HepG2 (cell line): ENCODE measurements around the gene FAM24A. TPM values are rescaled to one million over a fixed set of nuclear protein-coding genes. Genes with fewer than 3 reads are reported as not detected.

Source experiments
- ARHGAP35 ChIP-seq: sonication (generic); formaldehyde crosslinking; IDR thresholded peaks from 2 replicates; pipeline ENCODE4 v1.9.0; 2022; ENCODE audit warnings: mild to moderate bottlenecking, inconsistent platforms, moderate library complexity, missing genetic modification reagents, borderline replicate concordance
- GFI1 ChIP-seq: sonication (generic); formaldehyde crosslinking; IDR thresholded peaks from 2 replicates; pipeline ENCODE4 v1.5.0; 2020; ENCODE audit warnings: missing genetic modification reagents, mild to moderate bottlenecking, borderline replicate concordance
- IRF9 ChIP-seq: sonication (generic); formaldehyde crosslinking; IDR thresholded peaks from 2 replicates; pipeline ENCODE4 v1.8.0; 2022; ENCODE audit warnings: missing genetic modification reagents, mild to moderate bottlenecking, borderline replicate concordance
- MIER2 ChIP-seq: IDR thresholded peaks from 2 replicates; pipeline ENCODE4 v1.6.1; 2016; ENCODE audit warnings: missing biosample characterization, missing genetic modification reagents
- NCOA2 ChIP-seq: sonication (generic); formaldehyde crosslinking; IDR thresholded peaks from 2 replicates; pipeline ENCODE4 v1.8.0; 2022; ENCODE audit warnings: inconsistent platforms
- NR2C2 ChIP-seq: sonication (generic); formaldehyde crosslinking; IDR thresholded peaks from 2 replicates; pipeline ENCODE4 v1.4.0; 2020; ENCODE audit warnings: missing genetic modification reagents, mild to moderate bottlenecking, moderate library complexity, borderline replicate concordance
- PHF21A ChIP-seq: sonication (generic); formaldehyde crosslinking; IDR thresholded peaks from 2 replicates; pipeline ENCODE4 v1.5.0; 2020; ENCODE audit warnings: mild to moderate bottlenecking, missing genetic modification reagents
- TBL1XR1 ChIP-seq: fragments of 150-350 bp; IDR thresholded peaks from 2 replicates; pipeline ENCODE4 v1.6.1; 2014; ENCODE audit warnings: borderline replicate concordance, low read length; ENCODE audit not compliant: partially characterized antibody
- ZBTB7B ChIP-seq: sonication (generic); formaldehyde crosslinking; IDR thresholded peaks from 2 replicates; pipeline ENCODE4 v1.4.0; 2020; ENCODE audit warnings: missing genetic modification reagents
- ZNF251 ChIP-seq: sonication (generic); formaldehyde crosslinking; IDR thresholded peaks from 2 replicates; pipeline ENCODE4 v1.9.0; 2021; ENCODE audit warnings: mild to moderate bottlenecking, missing genetic modification reagents
- ZNF275 ChIP-seq: sonication (generic); formaldehyde crosslinking; IDR thresholded peaks from 2 replicates; pipeline ENCODE4 v1.8.0; 2022; ENCODE audit warnings: missing genetic modification reagents, mild to moderate bottlenecking, inconsistent platforms, borderline replicate concordance
- ZNF326 ChIP-seq: sonication (generic); formaldehyde crosslinking; IDR thresholded peaks from 2 replicates; pipeline ENCODE4 v1.4.0; 2020; ENCODE audit warnings: missing genetic modification reagents, borderline replicate concordance
- ZNF331 ChIP-seq: sonication (generic); formaldehyde crosslinking; IDR thresholded peaks from 2 replicates; pipeline ENCODE4 v1.4.0; 2020; ENCODE audit warnings: missing genetic modification reagents
- ZNF446 ChIP-seq: sonication (generic); formaldehyde crosslinking; IDR thresholded peaks from 2 replicates; pipeline ENCODE4 v1.5.0; 2020; ENCODE audit warnings: mild to moderate bottlenecking, missing genetic modification reagents
- ZNF558 ChIP-seq: sonication (generic); formaldehyde crosslinking; IDR thresholded peaks from 2 replicates; pipeline ENCODE4 v1.9.0; 2022; ENCODE audit warnings: mild to moderate bottlenecking, missing genetic modification reagents, borderline replicate concordance
- ZNF713 ChIP-seq: sonication (generic); formaldehyde crosslinking; IDR thresholded peaks from 2 replicates; pipeline ENCODE4 v1.4.0; 2020; ENCODE audit warnings: mild to moderate bottlenecking, missing genetic modification reagents
- ZSCAN20 ChIP-seq: sonication (generic); formaldehyde crosslinking; IDR thresholded peaks from 2 replicates; pipeline ENCODE4 v1.4.0; 2020; ENCODE audit warnings: missing genetic modification reagents, mild to moderate bottlenecking, borderline replicate concordance
- polyA plus RNA-seq, 8 experiments: library from polyadenylated mRNA; depleted of rRNA in 3 of 8; stranded (reverse) in 7 of 8; unstranded in 1 of 8; fragments of >200 nt; fragmentation: Illumina TruSeq in 4 of 8; extraction: Trizol in 4 of 8; gene quantifications; 2 replicates each; pipeline versions ENCODE4 v1.2.1 to v1.2.3, GENCODE V29; 2011 to 2016; ENCODE audit warnings: low read depth in 4 of 8, missing spikeins in 1 of 8, mixed read lengths in 1 of 8; ENCODE audit not compliant: insufficient read depth in 1 of 8
- total RNA-seq, 5 experiments: library from RNA; depleted of rRNA; stranded (reverse); fragments of >200 nt; fragmentation: Illumina TruSeq; extraction: Trizol; gene quantifications; 2 replicates each; pipeline ENCODE4 v1.2.3, GENCODE V29; 2016; ENCODE audit warnings: low read depth in 1 of 5
- TF ChIP-seq, protein P1 (sequence below): sonication (generic); formaldehyde crosslinking; IDR thresholded peaks from 2 replicates; pipeline ENCODE4 v1.4.0; 2020; ENCODE audit warnings: low read depth, mild to moderate bottlenecking, missing genetic modification reagents
- TF ChIP-seq, protein P2 (sequence below): sonication (generic); formaldehyde crosslinking; IDR thresholded peaks from 2 replicates; pipeline ENCODE4 v1.5.1; 2020; ENCODE audit warnings: mild to moderate bottlenecking, moderate library complexity, missing genetic modification reagents
- TF ChIP-seq, protein P3 (sequence below): sonication (generic); formaldehyde crosslinking; conservative IDR thresholded peaks from 2 replicates; pipeline ENCODE4 v1.4.0; 2020; ENCODE audit warnings: missing genetic modification reagents

FAM24A gene
- total and polyA plus RNA-seq, 2 of the 13 experiments (the other 11 are each of a cell fraction or from before 2014, with no cell fraction given) = not detected

GRCh38 chr10:122953902-122954730 is 43.7 kb downstream of the FAM24A start, which contains the start of gene C10orf88 (continued):
- TF ChIP-seq ZSCAN20 (CRISPR knock-in tag) (no peak), MIER2 (CRISPR knock-in tag) (peak; percentile 88), ZBTB7B (CRISPR knock-in tag) (peak; percentile 59; the same call in 1 of the 2 replicates), ZNF251 (CRISPR knock-in tag) (peak; percentile 90; the same call in 1 of the 2 replicates), NR2C2 (peak; percentile 87), NCOA2 (CRISPR knock-in tag) (peak; percentile 59), ZNF558 (CRISPR knock-in tag) (peak; percentile 83), ZNF331 (CRISPR knock-in tag) (peak; percentile 82), PHF21A (CRISPR knock-in tag) (peak; percentile 86), GFI1 (peak; percentile 70), IRF9 (CRISPR knock-in tag) (peak; percentile 77), ZNF713 (CRISPR knock-in tag) (no peak), ARHGAP35 (no peak; the same call in 1 of the 2 replicates), ZNF326 (CRISPR knock-in tag) (no peak), TBL1XR1 (no peak), ZNF446 (peak; percentile 93), ZNF275 (CRISPR knock-in tag) (peak; percentile 96; the same call in 1 of the 2 replicates)
- TF ChIP-seq, protein P1, sequence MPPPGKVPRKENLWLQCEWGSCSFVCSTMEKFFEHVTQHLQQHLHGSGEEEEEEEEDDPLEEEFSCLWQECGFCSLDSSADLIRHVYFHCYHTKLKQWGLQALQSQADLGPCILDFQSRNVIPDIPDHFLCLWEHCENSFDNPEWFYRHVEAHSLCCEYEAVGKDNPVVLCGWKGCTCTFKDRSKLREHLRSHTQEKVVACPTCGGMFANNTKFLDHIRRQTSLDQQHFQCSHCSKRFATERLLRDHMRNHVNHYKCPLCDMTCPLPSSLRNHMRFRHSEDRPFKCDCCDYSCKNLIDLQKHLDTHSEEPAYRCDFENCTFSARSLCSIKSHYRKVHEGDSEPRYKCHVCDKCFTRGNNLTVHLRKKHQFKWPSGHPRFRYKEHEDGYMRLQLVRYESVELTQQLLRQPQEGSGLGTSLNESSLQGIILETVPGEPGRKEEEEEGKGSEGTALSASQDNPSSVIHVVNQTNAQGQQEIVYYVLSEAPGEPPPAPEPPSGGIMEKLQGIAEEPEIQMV = peak; percentile 95
- TF ChIP-seq, protein P2, sequence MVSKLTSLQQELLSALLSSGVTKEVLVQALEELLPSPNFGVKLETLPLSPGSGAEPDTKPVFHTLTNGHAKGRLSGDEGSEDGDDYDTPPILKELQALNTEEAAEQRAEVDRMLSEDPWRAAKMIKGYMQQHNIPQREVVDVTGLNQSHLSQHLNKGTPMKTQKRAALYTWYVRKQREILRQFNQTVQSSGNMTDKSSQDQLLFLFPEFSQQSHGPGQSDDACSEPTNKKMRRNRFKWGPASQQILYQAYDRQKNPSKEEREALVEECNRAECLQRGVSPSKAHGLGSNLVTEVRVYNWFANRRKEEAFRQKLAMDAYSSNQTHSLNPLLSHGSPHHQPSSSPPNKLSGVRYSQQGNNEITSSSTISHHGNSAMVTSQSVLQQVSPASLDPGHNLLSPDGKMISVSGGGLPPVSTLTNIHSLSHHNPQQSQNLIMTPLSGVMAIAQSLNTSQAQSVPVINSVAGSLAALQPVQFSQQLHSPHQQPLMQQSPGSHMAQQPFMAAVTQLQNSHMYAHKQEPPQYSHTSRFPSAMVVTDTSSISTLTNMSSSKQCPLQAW (CRISPR knock-in tag) = peak; percentile 96
- TF ChIP-seq, protein P3, sequence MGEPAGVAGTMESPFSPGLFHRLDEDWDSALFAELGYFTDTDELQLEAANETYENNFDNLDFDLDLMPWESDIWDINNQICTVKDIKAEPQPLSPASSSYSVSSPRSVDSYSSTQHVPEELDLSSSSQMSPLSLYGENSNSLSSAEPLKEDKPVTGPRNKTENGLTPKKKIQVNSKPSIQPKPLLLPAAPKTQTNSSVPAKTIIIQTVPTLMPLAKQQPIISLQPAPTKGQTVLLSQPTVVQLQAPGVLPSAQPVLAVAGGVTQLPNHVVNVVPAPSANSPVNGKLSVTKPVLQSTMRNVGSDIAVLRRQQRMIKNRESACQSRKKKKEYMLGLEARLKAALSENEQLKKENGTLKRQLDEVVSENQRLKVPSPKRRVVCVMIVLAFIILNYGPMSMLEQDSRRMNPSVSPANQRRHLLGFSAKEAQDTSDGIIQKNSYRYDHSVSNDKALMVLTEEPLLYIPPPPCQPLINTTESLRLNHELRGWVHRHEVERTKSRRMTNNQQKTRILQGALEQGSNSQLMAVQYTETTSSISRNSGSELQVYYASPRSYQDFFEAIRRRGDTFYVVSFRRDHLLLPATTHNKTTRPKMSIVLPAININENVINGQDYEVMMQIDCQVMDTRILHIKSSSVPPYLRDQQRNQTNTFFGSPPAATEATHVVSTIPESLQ (CRISPR knock-in tag) = no peak
